Adrenal gland (tissue), 5 donors: Measurements from ENCODE around the gene SRA1.

Experiments used
- POLR2A ChIP-seq, 2 donors: fragments of 450-650 bp; IDR thresholded peaks; one replicate each; pipeline ENCODE4 v1.6.1; 2017; ENCODE audit warnings: antibody characterized with exemption in 2 of 2, mild to moderate bottlenecking in 2 of 2, moderate library complexity in 1 of 2
- TF ChIP-seq, protein P1 (sequence below), 6 experiments: fragments of 450-650 bp in 4 of 6; fragments of 200-600 bp in 2 of 6; sonication (generic) in 1 of 6; IDR thresholded peaks; 1 replicate in 5 of 6; 2 replicates in 1 of 6; pipeline versions ENCODE4 v1.5.1 to v1.8.0; 2016 to 2021; ENCODE audit warnings: antibody characterized with exemption in 6 of 6, mild to moderate bottlenecking in 2 of 6, moderate library complexity in 1 of 6
- donor health status: DM: no; HTN: no; CAD: no.

DNA sequence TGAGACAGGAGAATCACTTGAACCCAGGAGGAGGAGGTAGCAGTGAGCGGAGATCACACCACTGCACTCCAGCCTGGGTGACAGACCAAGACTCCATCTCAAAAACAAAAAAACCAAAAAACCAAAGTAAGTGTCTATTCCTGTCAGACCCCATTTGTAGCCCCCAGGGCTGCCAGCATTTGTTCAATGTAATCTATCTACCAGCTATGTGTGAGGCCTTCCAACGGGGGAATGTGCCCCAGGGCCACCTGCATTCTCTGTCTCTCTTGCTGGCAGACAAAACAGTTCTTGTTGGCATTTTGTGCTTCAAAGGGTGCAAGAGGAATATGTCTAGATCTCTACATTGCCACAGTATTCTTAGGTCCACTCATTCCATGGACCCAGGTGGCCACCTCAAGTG is 41.6 kb upstream of the SRA1 start:
- TF ChIP-seq, protein P1, sequence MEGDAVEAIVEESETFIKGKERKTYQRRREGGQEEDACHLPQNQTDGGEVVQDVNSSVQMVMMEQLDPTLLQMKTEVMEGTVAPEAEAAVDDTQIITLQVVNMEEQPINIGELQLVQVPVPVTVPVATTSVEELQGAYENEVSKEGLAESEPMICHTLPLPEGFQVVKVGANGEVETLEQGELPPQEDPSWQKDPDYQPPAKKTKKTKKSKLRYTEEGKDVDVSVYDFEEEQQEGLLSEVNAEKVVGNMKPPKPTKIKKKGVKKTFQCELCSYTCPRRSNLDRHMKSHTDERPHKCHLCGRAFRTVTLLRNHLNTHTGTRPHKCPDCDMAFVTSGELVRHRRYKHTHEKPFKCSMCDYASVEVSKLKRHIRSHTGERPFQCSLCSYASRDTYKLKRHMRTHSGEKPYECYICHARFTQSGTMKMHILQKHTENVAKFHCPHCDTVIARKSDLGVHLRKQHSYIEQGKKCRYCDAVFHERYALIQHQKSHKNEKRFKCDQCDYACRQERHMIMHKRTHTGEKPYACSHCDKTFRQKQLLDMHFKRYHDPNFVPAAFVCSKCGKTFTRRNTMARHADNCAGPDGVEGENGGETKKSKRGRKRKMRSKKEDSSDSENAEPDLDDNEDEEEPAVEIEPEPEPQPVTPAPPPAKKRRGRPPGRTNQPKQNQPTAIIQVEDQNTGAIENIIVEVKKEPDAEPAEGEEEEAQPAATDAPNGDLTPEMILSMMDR (IDR thresholded peaks at IDR 0.05) = no peak
- no peak for TF ChIP-seq POLR2A (IDR thresholded peaks at IDR 0.05)
